Central memory CD4-positive, alpha-beta T cell (primary cell): ENCODE data around the gene ZW10.

Source experiments
- DNase-seq: peaks from one replicate; pipeline ENCODE4 v3.0.0; 2022

Gene ZW10

GRCh38 chr11:113695207-113695606, 78.3 kb downstream of the ZW10 start:
- DNase-seq = no peak

GRCh38 chr11:113694390-113694789, 79.1 kb downstream of the ZW10 start:
- DNase-seq = no peak

GRCh38 chr11:113693030-113693429, 80.5 kb downstream of the ZW10 start:
- DNase-seq = no peak

- DNase-seq = no peak
Observed at GRCh38 chr11:113690619-113691569, 82.6 kb downstream of the ZW10 start.

- no peak for DNase-seq
Observed at GRCh38 chr11:113689768-113690618, 83.5 kb downstream of the ZW10 start.

GRCh38 chr11:113685654-113686359, 87.7 kb downstream of the ZW10 start:
- DNase-seq = no peak

- no peak for DNase-seq
Observed at GRCh38 chr11:113684496-113684895, 89.0 kb downstream of the ZW10 start.

GRCh38 chr11:113683481-113684046, 89.9 kb downstream of the ZW10 start:
- no peak for DNase-seq
